ENCODE results near the gene PTPRN2.

PTPRN2 gene

DNA sequence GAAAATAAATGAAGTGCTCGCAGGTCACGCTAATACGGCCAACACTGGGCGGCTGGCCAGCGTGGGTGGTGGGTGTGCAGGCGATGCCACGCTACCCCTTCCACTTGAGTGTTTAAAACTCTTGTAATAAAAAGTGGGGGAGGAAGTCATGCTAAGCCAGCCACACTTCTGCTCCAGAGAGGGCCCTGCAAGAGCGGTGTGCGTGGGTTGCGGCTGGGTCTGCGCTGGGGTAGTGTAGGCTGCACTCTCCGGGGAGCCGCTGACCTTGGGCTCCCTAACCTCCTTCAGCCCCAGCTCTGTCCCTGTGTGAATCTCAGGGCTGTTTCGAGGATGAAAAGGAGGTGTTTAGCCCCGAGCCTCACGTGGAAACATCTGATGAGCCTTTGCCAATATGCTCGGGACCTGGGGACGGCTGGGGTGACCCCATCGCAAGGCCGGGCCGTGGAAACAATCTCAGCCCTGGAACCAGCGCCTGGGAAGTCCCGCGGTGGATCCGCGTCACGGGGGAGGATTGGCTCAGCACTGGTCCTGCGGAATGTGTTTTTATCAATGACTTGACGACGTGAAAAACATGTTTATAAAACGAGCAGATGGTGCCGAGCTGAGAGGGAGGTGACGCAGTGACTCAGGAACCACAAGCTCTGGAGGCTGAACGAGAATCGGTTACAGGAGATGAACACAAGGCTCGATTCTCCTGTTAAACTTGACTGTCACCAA is 972.4 kb downstream of the PTPRN2 start:
- no peak for DNase-seq

DNA sequence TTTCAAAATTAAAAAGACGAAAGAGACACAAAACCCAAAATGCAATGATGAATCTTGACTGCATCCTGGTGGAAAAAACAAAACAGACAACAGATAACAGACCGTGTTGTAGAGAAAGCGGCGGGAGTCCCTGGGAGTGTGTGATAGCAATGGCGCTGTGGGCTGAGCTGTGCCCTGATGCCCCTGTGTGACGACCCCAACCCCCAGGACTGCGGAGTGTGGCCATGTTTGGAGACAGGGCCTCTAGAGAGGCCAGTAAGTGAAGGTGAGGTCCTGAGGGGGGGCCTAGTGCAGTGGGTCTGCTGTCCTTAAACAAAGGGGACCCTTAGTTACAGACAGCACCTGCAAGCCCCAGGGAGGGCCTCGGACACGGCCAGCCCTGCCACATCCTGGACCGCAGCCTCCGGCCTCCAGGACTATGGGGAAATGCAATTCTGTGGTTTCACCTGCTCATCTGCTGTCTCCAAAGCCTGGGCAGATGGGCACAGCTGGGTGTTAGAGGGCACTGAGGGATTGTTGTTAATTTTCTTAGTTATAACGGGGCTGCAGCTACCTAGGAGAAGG is 973.1 kb downstream of the PTPRN2 start:
- DNase-seq: no peak

- DNase-seq: no peak
Measured at GRCh38 chr7:157613575-157614322, 973.9 kb downstream of the PTPRN2 start.

GRCh38 chr7:157612664-157613561 is 974.7 kb downstream of the PTPRN2 start:
- peak; percentile 82 for DNase-seq

- no peak for DNase-seq
Measured at GRCh38 chr7:157612009-157612663, 975.5 kb downstream of the PTPRN2 start.

- DNase-seq: no peak
Measured at GRCh38 chr7:157611341-157611740, 976.3 kb downstream of the PTPRN2 start.

DNA sequence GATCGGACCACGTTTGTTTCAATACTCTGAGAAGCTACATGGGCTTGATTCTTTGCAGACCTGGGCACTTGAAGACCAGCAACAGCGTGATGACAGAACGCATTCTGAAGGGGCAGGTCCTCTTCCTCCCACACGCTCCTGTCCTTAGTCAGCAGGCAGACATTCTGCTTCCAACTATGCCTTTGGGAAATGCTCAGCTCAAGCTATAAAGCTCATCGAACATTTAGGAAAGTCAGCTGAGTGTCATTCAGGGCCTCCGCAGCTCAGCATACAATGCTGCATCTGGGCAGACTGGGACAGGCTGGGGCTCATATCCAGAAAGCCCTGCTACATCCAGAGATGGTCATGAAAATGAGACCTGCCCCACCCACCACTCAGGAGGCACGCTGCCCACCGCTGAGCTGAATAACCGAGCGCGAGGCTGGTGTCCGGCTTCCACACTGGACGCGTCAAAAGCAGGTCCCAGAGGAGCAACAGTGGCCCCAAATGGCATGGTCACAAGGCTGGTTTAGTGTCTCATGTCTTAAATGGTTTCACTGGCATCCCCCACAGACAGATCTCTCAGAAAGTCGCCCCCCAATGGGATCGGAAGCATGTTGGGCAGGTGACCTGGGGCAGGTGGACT is 976.8 kb downstream of the PTPRN2 start:
- no peak for DNase-seq

GRCh38 chr7:157609932-157610640 is 977.5 kb downstream of the PTPRN2 start:
- DNase-seq: no peak

DNA sequence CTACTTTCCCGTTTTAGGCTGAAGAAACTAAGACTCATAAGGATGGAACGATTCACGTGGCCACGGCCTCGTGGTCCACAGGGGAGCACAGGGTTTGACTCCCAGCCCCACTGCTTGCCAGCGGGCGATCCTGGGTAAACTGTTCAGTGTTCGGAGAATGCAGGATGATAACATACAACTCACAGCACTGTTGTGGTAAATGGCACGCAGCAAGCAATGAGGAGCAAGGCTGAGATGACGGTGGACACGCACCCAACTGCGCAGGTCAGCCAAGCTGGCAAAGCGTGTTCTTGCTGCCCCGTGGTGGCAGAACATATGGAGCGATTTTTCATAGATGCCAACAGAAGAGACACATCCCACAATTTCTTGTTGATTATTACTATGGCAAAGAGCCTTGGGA is 978.1 kb downstream of the PTPRN2 start:
- DNase-seq: no peak

DNA sequence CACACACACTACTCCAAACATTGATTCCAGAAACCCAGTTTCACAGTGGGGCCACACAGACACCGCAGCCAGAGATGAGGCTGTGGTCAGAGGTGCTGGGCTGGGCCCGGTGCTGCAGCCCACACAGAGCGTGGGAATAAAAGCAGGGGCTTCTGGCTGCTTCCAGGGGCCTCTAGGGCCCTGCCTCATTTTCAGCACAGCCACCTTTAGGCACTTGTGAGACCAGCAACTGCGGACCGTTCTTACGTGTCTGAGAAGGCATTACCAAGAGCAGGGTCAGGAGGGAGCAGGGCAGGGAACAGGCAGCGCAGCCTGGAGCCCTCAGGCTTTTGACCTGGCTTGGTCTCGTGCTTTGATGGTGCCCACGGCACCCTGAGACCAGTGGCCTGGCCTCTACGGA is 980.4 kb downstream of the PTPRN2 start:
- no peak for DNase-seq

DNA sequence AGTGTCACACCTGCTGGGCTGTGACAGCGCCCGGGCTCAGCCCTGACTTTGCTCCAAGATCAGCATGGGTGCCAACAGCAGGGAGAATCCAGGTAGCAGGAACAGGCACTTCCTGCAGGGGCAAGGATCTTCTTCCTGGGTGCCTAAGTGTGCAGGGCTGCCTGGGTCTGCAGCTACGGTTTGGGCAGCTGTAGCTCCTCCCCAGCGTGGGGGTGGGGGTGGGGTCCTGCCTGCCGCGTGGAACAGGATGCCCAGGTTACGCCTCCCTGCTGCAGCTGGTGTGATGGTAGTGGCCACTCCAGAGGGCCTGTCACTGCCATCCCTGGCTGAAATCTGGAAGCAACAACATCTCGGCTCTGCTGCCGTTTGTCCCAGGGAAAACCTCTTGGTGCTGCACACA is 981.5 kb downstream of the PTPRN2 start:
- DNase-seq: no peak

GRCh38 chr7:157605638-157606037 is 982.0 kb downstream of the PTPRN2 start:
- no peak for DNase-seq

DNA sequence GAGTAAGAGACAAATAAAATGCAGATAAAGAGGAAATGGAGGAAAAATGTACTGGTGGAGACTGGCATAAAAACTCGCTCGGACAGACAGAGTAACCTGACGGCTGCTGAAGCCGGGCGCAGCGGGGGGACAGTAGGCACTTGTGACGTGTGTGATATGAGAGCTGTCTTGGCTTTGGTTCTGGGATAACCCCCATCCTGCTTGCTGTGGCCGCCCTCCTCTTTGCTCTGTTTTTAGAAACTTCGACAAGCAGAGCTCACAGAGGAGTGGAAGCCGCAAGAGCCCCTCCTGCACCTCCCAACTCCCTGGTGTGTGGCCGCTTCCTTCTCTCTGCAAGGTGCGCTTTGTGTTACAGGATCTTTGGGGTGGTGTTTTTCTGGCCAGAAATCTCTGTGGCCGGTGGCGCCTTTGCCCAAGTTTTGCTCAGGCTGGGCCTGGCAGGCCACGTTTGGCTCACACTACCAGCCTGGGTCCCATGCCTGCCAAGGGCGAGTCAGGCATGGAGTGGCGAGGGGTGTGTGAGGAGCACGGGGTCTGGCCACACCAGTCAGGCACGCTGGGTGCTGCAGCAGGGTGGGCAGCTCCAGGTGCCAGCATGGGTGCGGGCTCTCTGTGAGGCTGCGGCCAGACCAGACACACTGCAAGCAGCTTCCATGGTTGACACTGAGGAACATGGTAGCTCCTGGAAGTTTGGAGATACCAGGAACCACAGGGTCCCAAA is 982.8 kb downstream of the PTPRN2 start:
- no peak for DNase-seq

- DNase-seq: no peak
Measured at GRCh38 chr7:157603716-157604115, 983.9 kb downstream of the PTPRN2 start.

DNA sequence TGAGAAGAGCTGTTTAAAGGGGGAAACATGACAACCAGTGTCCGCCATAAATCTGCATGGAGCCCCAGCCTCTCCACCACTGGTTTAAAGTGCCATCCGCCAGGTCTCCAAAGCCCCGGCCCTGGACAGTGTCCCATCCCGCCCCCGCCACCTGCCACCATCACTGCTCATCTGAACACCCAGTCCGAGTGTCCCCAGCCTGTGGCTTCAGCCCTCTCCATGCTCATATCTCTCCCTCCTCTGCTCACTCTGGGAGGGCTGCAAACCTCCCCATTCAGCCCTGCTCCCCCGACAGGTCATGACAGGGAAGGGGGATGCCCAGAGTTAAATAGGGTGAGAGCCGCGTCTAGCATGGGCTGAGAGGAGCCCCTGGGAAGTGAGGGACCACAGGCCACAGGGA is 984.6 kb downstream of the PTPRN2 start:
- DNase-seq: no peak

- no peak for DNase-seq
Measured at GRCh38 chr7:157602581-157602980, 985.0 kb downstream of the PTPRN2 start.

GRCh38 chr7:157602156-157602555 is 985.5 kb downstream of the PTPRN2 start:
- DNase-seq: no peak

DNA sequence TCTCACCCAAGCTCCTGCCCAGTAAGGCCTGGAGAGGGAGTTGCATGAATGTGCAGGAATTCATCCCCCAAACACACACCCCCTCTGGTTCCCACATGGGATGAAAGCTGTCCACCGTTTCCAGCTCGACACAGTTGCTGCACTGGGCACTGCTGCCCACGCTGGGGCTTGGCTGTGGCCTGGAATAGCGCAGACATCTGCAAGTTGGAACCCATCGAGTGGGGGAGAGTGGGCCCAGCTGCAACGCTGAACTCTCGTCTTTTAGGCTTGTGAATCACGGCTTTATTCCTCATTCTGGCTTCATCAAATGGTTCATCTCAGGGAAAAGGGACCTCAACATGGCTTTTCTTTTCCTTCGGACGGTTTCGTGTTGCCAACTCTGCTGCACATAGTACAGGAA is 986.1 kb downstream of the PTPRN2 start:
- DNase-seq: no peak

DNA sequence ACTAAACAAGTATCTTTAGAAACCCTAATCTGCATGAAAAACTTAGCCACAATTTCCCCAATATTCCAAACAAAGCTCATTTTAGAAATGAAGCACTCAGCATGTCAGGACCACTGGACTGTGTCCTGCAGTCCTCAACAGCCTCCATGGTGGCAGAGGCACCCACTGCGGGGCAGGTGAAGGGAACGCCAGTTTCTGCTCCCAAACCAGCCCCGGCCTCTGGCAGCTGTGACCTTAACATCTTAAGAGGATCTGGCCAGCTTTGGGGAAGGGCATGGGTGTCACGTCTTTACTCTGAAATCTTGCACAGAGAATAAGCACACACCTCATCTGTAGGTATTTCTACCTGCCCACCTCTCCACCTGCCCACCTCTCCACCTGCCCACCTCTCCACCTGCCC is 988.1 kb downstream of the PTPRN2 start:
- no peak for DNase-seq

DNA sequence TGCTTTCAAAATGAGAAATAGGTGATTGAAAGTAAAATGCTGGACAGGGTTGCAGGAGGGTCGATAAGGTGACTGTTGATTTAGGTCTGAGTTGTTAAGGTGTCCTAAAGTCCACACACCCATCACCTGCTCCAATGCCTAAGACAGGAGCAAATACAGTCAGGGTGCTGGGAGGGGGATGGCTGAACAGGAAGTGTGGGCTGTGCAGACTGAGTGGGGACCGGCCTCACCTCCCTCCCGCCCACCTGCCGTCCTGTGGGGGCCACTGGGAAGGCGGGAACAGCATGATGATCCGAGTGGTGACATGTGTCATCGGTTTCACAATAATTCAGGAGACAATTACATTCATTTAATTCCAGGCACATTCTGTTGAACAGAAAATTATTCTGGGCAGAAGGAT is 990.1 kb downstream of the PTPRN2 start:
- no peak for DNase-seq

DNA sequence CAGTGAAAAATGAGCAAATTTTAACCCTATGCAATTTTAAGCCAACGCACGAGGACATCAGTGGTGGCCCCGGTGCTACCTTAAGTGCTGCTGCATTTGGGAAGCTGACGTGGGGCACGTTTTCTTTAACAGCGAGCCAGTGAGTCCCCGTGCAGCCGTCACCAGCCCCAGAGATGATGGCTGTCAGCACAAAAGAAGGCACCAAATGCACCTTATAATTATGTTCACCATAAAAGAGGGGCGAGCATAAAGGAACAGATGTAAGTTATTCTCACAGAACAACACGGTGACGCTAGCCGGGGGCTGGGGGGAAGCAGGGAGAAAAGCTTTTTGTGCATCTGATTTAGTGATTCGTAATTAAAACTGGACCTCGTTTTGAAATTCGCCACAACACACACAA is 990.7 kb downstream of the PTPRN2 start:
- no peak for DNase-seq
